Measurements from ENCODE around the gene BAMBI. TPM values are rescaled to one million over a fixed set of nuclear protein-coding genes. Genes with fewer than 3 reads are reported as not detected.

BAMBI gene
- total RNA-seq, 5 donors from 2014 or later (not counting 1 experiment from before 2014, with no cell fraction given), result 0.16 to 2.3 (median 0.41) TPM

DNA sequence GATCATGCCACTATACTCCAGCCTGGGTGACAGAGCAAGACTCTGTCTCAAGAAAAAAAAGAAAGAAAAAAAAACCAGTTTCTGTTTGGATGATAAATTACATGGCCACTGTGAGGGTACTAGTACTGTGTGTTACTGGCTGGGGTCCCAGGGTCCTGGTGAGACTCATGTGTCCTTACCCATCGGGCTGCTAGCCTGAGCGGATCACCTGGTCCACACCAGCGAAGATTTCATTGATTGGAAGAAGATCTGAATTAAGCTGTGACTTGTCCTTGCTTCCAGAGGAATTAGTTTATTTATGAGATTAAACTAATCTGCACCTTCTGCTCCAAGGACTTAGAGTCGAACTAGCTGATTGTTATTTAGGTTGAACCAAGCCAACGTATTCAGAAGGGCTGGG, 40.0 kb upstream of the BAMBI start:
- ChIA-PET POLR2A (no interaction called here), CTCF (interaction anchor here in 1 of 2 donors (1.3 kb wide), 1 partner anchor 9 kb away, joined by 4 read pairs; no protein-coding TSS in a partner anchor)

GRCh38 chr10:28638392-28638791, 38.9 kb upstream of the BAMBI start:
- H3K36me3 Mint-ChIP-seq, result no peaks in the 10 kb centered on the region
- H3K4me1 Mint-ChIP-seq, result no peaks in the 10 kb centered on the region
- no peak overlapping the region for H3K27ac ChIP-seq (ENCODE audit: low read length)
- no peak overlapping the region for H3K27ac Mint-ChIP-seq
- ATAC-seq (replicated peaks in 1 of 4), result no peak
- H3K9me3 ChIP-seq, result no peaks in the 10 kb centered on the region
- no peak overlapping the region for H3K4me3 ChIP-seq (ENCODE audit: control insufficient read depth in 1 of 2, extremely low read depth in 1 of 2, low read length in 1 of 2)
- H3K27me3 Mint-ChIP-seq, result peaks cover 21 to 24% of the 10 kb centered on the region in 2 donors
- ChIA-PET POLR2A (no interaction called here), CTCF (interaction anchor here (0.6 to 1.3 kb wide), 2 partner anchors 10 to 257 kb away, joined by 4 to 8 read pairs; no protein-coding TSS in a partner anchor)
- H3K4me1 ChIP-seq (ENCODE audit: control insufficient read depth in 1 of 2, extremely low read depth in 1 of 2, insufficient read depth in 2 of 2, low read length in 2 of 2), result no peaks in the 10 kb centered on the region
- H3K36me3 ChIP-seq (ENCODE audit: control insufficient read depth in 2 of 2, extremely low read depth in 1 of 2, insufficient read depth in 1 of 2, low read length in 1 of 2), result no peaks in the 10 kb centered on the region
- H3K4me3 Mint-ChIP-seq, result no peak overlapping the region
- H3K27me3 ChIP-seq (replicated peaks in 1 of 2; ENCODE audit: control insufficient read depth in 2 of 2, extremely low read depth in 1 of 2, insufficient read depth in 2 of 2, low read length in 1 of 2), result peaks cover 0 to 14% of the 10 kb centered on the region in 2 experiments
- H3K9me3 Mint-ChIP-seq, result peaks cover 0 to 12% (median 8%) of the 10 kb centered on the region in 3 donors
- no peak for DNase-seq

More for the DNA sequence above, 40.0 kb upstream of the BAMBI start:
- H3K27ac ChIP-seq (ENCODE audit: low read length), result no peak overlapping the region
- no peak overlapping the region for H3K4me3 Mint-ChIP-seq
- no peak overlapping the region for H3K4me3 ChIP-seq (ENCODE audit: control insufficient read depth in 1 of 2, extremely low read depth in 1 of 2, low read length in 1 of 2)
- no peaks in the 10 kb centered on the region for H3K9me3 ChIP-seq
- DNase-seq (no peak), ATAC-seq (replicated peaks in 1 of 4) (no peak)
- H3K4me1 Mint-ChIP-seq, result no peaks in the 10 kb centered on the region
- H3K27me3 Mint-ChIP-seq, result peaks cover 17 to 27% of the 10 kb centered on the region in 2 donors
- peaks cover 0 to 12% (median 8%) of the 10 kb centered on the region in 3 donors for H3K9me3 Mint-ChIP-seq
- H3K27ac Mint-ChIP-seq, result no peak overlapping the region
- H3K27me3 ChIP-seq (replicated peaks in 1 of 2; ENCODE audit: control insufficient read depth in 2 of 2, extremely low read depth in 1 of 2, insufficient read depth in 2 of 2, low read length in 1 of 2), result peaks cover 0 to 15% of the 10 kb centered on the region in 2 experiments
- H3K4me1 ChIP-seq (ENCODE audit: control insufficient read depth in 1 of 2, extremely low read depth in 1 of 2, insufficient read depth in 2 of 2, low read length in 2 of 2), result no peaks in the 10 kb centered on the region
- no peaks in the 10 kb centered on the region for H3K36me3 ChIP-seq (ENCODE audit: control insufficient read depth in 2 of 2, extremely low read depth in 1 of 2, insufficient read depth in 1 of 2, low read length in 1 of 2)
- WGBS (ENCODE audit: insufficient coverage), result 77% methylated on average over 3 of the region's 5 CpGs
- no peaks in the 10 kb centered on the region for H3K36me3 Mint-ChIP-seq

DNA sequence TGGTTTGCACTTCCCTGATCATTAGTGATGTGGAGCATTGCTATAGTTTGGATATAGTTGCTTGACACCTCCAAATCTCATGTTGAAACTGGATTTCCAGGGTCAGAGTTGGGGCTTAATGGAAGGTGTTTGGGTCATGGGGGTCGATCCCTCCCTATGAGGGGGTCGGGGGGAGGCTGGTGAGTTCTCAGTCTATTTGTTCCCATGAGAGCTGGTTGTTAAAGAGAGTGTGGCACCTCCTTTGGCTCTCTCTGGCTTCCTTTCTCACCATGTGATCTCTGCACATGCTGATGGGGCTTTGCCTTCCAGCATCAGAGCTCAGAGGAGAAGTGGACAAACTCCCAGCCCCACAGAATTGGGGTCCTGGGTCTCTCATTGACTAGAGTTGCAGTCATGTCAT, 36.8 kb upstream of the BAMBI start:
- no peaks in the 10 kb centered on the region for H3K36me3 Mint-ChIP-seq
- Histone ChIP-seq H3K4me1 (ENCODE audit: control insufficient read depth in 1 of 2, extremely low read depth in 1 of 2, insufficient read depth in 2 of 2, low read length in 2 of 2) (no peaks in the 10 kb centered on the region), H3K36me3 (ENCODE audit: control insufficient read depth in 2 of 2, extremely low read depth in 1 of 2, insufficient read depth in 1 of 2, low read length in 1 of 2) (no peaks in the 10 kb centered on the region), H3K27ac (ENCODE audit: low read length) (no peak overlapping the region), H3K27me3 (replicated peaks in 1 of 2; ENCODE audit: control insufficient read depth in 2 of 2, extremely low read depth in 1 of 2, insufficient read depth in 2 of 2, low read length in 1 of 2) (peaks cover 0 to 7% of the 10 kb centered on the region in 2 experiments), H3K9me3 (no peaks in the 10 kb centered on the region), H3K4me3 (ENCODE audit: control insufficient read depth in 1 of 2, extremely low read depth in 1 of 2, low read length in 1 of 2) (no peak overlapping the region)
- no peak for ATAC-seq (replicated peaks in 1 of 4)
- DNase-seq, result no peak
- WGBS (ENCODE audit: insufficient coverage), result no CpG with 5 or more reads among the region's 2 CpGs
- H3K27me3 Mint-ChIP-seq, result peaks cover 9 to 13% of the 10 kb centered on the region in 2 donors
- H3K27ac Mint-ChIP-seq, result no peak overlapping the region
- no peaks in the 10 kb centered on the region for H3K4me1 Mint-ChIP-seq
- H3K9me3 Mint-ChIP-seq, result peaks cover 0 to 12% (median 8%) of the 10 kb centered on the region in 3 donors
- no peak overlapping the region for H3K4me3 Mint-ChIP-seq
- POLR2A ChIA-PET, result no interaction called here
- CTCF ChIA-PET, result interaction anchor here in 1 of 2 donors (0.7 kb wide), 1 partner anchor 1593 kb away, joined by 3 read pairs; no protein-coding TSS in a partner anchor

GRCh38 chr10:28644647-28645046, 32.7 kb upstream of the BAMBI start:
- Mint-ChIP-seq H3K27me3 (peaks cover 6 to 15% of the 10 kb centered on the region in 2 donors), H3K27ac (no peak overlapping the region), H3K9me3 (peaks cover 0 to under 1% (median 0%) of the 10 kb centered on the region in 3 donors), H3K36me3 (no peaks in the 10 kb centered on the region), H3K4me3 (no peak overlapping the region), H3K4me1 (no peaks in the 10 kb centered on the region)
- Histone ChIP-seq H3K36me3 (ENCODE audit: control insufficient read depth in 2 of 2, extremely low read depth in 1 of 2, insufficient read depth in 1 of 2, low read length in 1 of 2) (no peaks in the 10 kb centered on the region), H3K27me3 (replicated peaks in 1 of 2; ENCODE audit: control insufficient read depth in 2 of 2, extremely low read depth in 1 of 2, insufficient read depth in 2 of 2, low read length in 1 of 2) (peaks cover 0 to 4% of the 10 kb centered on the region in 2 experiments), H3K4me1 (ENCODE audit: control insufficient read depth in 1 of 2, extremely low read depth in 1 of 2, insufficient read depth in 2 of 2, low read length in 2 of 2) (no peaks in the 10 kb centered on the region), H3K27ac (ENCODE audit: low read length) (no peak overlapping the region), H3K9me3 (no peaks in the 10 kb centered on the region), H3K4me3 (ENCODE audit: control insufficient read depth in 1 of 2, extremely low read depth in 1 of 2, low read length in 1 of 2) (no peak overlapping the region)
- 76% methylated on average over 3 of the region's 5 CpGs for WGBS (ENCODE audit: insufficient coverage)
- ChIA-PET POLR2A (no interaction called here), CTCF (no interaction called here)
- DNase-seq (no peak), ATAC-seq (replicated peaks in 1 of 4) (no peak)

- H3K9me3 ChIP-seq, result no peaks in the 10 kb centered on the region
- no peak overlapping the region for H3K4me3 ChIP-seq (ENCODE audit: control insufficient read depth in 1 of 2, extremely low read depth in 1 of 2, low read length in 1 of 2)
- H3K4me3 Mint-ChIP-seq, result no peak overlapping the region
- H3K4me1 ChIP-seq (ENCODE audit: control insufficient read depth in 1 of 2, extremely low read depth in 1 of 2, insufficient read depth in 2 of 2, low read length in 2 of 2), result no peaks in the 10 kb centered on the region
- no peaks in the 10 kb centered on the region for H3K36me3 ChIP-seq (ENCODE audit: control insufficient read depth in 2 of 2, extremely low read depth in 1 of 2, insufficient read depth in 1 of 2, low read length in 1 of 2)
- POLR2A ChIA-PET, result no interaction called here
- WGBS (ENCODE audit: insufficient coverage), result no CpG with 5 or more reads among the region's 2 CpGs
- ATAC-seq (replicated peaks in 1 of 4) (no peak), DNase-seq (no peak)
- H3K27me3 ChIP-seq (replicated peaks in 1 of 2; ENCODE audit: control insufficient read depth in 2 of 2, extremely low read depth in 1 of 2, insufficient read depth in 2 of 2, low read length in 1 of 2), result peaks cover 0 to 11% of the 10 kb centered on the region in 2 experiments
- H3K36me3 Mint-ChIP-seq, result no peaks in the 10 kb centered on the region
- H3K9me3 Mint-ChIP-seq, result no peaks in the 10 kb centered on the region
- peaks cover 13 to 17% of the 10 kb centered on the region in 2 donors for H3K27me3 Mint-ChIP-seq
- CTCF ChIA-PET, result interaction anchor here in 1 of 2 donors (1.1 kb wide), 1 partner anchor 12 kb away, joined by 5 read pairs; no protein-coding TSS in a partner anchor
- H3K27ac Mint-ChIP-seq, result no peak overlapping the region
- no peaks in the 10 kb centered on the region for H3K4me1 Mint-ChIP-seq
- H3K27ac ChIP-seq (ENCODE audit: low read length), result no peak overlapping the region
Measured at GRCh38 chr10:28652106-28652505, 25.2 kb upstream of the BAMBI start.

GRCh38 chr10:28652703-28653102, 24.6 kb upstream of the BAMBI start:
- DNase-seq, result no peak
- Mint-ChIP-seq H3K4me1 (no peaks in the 10 kb centered on the region), H3K27me3 (peaks cover 13 to 17% of the 10 kb centered on the region in 2 donors), H3K36me3 (no peaks in the 10 kb centered on the region), H3K9me3 (no peaks in the 10 kb centered on the region), H3K27ac (no peak overlapping the region), H3K4me3 (no peak overlapping the region)
- Histone ChIP-seq H3K27ac (ENCODE audit: low read length) (no peak overlapping the region), H3K36me3 (ENCODE audit: control insufficient read depth in 2 of 2, extremely low read depth in 1 of 2, insufficient read depth in 1 of 2, low read length in 1 of 2) (no peaks in the 10 kb centered on the region), H3K4me3 (ENCODE audit: control insufficient read depth in 1 of 2, extremely low read depth in 1 of 2, low read length in 1 of 2) (no peak overlapping the region), H3K27me3 (replicated peaks in 1 of 2; ENCODE audit: control insufficient read depth in 2 of 2, extremely low read depth in 1 of 2, insufficient read depth in 2 of 2, low read length in 1 of 2) (peaks cover 0 to 14% of the 10 kb centered on the region in 2 experiments), H3K9me3 (no peaks in the 10 kb centered on the region), H3K4me1 (ENCODE audit: control insufficient read depth in 1 of 2, extremely low read depth in 1 of 2, insufficient read depth in 2 of 2, low read length in 2 of 2) (no peaks in the 10 kb centered on the region)
- ChIA-PET CTCF (interaction anchor here in 1 of 2 donors (0.6 to 1.1 kb wide), 2 partner anchors 11 to 65 kb away, joined by 3 to 5 read pairs; no protein-coding TSS in a partner anchor), POLR2A (no interaction called here)
- no CpG with 5 or more reads among the region's 5 CpGs for WGBS (ENCODE audit: insufficient coverage)
- ATAC-seq (replicated peaks in 1 of 4), result no peak
